GM18520 (cell line): ENCODE data around the gene TRIM28.
"Not testable (repeated sequence)": the region's sequence is repeated elsewhere in the genome, so short reads cannot be mapped to it uniquely, and the experiment has no call there.

Source experiments
- ATAC-seq: cut with Tn5 transposase; IDR thresholded peaks from one replicate; pipeline ENCODE4 v1.9.1; 2021; ENCODE audit not compliant: unreplicated experiment

TRIM28 gene

DNA sequence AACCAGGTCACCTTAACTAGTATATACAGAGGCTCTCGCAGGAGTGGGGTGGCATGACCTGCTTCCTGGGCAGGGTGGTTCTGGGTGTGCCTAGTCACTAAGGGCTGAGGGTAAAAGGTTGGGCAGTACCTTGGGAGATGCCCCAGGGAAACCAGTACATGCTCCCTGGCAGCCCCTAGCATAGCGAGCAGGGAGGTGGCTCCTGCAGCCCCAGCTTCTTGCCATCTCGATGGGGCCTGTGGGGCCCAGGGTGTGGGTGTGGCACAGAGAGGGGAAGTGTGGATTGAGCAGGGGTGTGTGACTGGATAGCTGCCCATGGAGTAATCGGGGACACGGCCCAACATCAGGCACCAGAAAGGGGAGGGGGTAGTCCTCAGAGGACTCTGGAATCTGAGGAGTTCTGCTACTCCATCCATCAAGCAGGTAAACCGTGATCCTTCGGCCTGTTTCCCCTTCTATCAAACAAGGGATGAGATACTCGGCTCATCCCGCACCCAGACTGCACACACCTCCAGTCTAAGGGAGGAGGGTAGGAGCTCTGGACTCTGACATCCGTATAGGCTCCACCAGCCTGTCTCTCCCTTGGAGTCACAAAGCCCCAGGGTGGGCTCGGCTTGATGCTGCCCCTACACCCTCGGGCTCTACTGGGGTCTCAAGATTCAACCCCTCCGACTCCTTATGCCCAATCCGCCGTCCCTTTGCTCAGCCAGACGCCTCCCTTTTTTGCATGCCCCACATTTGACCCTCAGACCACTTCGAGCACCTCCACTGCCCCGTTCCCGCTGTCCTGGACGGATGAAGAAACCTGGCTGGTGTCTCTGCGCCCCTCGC lies 25.4 kb upstream of the TRIM28 start:
- no peak for ATAC-seq

DNA sequence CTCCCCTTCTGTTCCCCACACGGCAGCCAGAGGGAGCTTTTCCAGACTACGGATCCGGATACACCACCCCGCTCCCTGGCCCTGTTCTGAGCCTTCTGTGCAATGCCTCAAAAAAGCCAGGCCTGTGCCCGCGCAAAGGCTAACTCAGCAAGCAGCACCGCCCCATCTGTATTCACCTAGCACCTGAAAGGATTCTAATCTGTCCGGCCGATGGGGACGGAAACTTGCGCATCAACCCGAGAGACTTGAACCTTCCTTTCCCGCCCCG lies 24.8 kb upstream of the TRIM28 start:
- no peak for ATAC-seq

DNA sequence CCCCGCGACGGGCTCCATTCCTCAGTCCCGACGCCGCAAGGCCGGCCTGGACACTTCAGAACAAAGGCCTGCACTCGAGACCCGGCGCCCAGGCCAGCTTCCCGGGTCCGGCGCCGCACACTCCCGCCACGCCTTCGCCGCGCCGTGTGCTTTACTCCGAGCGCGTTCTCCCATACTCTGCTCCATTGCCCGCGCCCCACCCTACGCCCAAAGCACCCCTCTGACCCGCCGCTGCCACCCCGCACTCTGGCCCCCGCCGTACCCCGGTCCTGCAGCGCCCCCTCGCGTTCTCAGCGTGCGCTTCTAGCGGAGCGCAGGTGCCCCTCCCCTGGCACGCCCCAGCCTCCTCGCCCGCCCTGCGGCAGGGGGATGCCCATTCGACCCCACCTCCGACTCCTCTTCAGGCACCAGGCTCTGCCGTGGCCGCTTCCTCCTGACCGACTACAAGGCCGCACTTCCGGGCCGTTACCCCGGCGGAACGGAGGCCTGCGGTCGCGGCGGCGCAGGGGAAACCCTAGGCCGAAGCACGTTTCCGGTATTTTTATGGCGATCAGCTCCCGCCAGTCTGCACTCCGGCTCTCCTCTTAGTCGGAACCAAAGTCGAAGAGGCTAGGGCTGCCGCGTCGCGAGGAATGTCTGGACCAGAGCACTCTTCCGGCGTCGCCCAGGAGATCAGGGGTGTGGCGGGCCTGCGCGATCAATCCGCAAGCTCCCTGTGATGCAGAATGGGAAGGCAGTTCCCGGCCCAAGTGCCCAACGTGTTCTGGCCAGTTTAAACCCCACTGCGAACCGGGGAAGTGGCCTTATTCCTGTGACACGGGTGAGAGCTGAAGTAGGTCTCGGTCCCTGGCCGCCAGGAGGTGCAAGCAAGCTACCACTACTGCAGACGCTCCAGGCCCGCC lies 24.3 kb upstream of the TRIM28 start, which contains the start of gene ZBTB45:
ZBTB45 (minus strand) TSS at position 456 of the 902 bp plus-strand sequence. CDS start 2,137 bp downstream, outside the sequence.
- ATAC-seq: peak; percentile 85

DNA sequence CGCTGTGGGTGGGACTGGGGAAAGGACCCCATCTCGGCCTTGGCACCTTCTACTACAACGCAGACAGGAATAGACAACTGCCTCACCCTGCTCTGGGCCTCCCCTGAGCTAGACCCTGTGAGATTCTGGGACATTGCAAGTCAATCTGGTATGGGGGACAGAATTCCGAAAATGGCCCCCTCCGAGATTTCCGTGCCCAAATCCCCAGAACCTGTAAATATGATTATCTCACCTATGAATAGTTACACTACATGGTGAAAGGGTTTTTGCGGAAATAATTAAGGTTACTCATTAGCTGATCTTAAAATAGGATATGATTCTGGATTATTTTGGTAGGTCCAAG lies 23.6 kb upstream of the TRIM28 start:
- no peak for ATAC-seq

DNA sequence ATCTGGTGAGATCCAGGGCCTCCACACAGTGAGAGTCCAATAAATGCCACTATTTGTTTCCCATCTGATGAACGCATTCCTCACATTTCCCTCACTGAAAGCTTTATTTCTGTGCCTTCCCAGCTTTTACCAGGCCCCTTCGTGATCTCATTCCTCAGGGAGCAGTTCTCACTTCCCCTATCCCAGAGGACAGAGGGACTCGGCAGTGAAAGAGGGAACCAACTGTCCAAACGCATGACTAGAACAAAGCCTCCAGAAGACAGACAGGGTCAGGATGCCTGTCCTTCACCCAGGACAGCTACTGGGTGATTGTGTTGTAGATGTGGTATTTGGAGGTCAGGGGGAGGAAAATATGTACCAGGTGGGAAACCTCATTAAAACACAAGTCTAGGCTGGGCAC lies 22.2 kb upstream of the TRIM28 start:
- ATAC-seq: no peak

DNA sequence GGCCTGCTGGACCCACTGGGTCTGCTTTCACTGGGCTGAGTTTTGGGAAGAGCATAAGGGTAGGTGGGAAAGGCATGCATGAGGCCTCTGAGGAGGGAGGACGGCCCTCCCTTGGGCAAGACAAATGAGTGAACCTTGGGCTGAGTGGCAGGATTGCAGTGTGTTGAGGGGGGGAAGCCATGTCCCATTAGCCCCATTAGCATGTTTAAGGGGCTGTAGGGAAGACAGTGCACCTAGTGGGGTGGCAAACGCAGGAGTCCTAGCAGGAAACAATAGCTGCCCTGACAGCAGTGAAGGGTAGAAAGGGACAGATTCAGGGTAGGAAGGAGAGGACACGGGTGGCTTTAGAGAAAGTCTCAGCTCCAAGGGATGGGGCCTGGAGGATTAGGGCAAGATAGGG lies 21.2 kb upstream of the TRIM28 start:
- ATAC-seq: no peak

DNA sequence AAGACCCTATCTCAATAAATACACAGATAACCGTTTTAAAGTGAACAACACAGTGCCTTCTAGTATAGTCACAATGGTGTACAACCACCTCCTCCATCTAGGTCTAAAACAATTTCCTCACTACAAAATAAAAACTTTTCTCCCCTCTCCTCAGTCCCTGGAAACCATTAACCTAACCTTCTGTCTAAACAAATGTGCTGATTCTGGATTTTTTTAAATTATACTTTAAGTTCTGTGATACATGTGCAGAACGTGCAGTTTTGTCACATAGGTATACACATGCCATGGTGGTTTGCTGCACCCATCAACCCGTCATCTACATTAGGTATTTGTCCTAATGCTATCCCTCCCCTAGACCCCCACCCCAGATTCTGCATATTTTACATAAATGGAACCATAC lies 14.5 kb upstream of the TRIM28 start:
- ATAC-seq: no peak

DNA sequence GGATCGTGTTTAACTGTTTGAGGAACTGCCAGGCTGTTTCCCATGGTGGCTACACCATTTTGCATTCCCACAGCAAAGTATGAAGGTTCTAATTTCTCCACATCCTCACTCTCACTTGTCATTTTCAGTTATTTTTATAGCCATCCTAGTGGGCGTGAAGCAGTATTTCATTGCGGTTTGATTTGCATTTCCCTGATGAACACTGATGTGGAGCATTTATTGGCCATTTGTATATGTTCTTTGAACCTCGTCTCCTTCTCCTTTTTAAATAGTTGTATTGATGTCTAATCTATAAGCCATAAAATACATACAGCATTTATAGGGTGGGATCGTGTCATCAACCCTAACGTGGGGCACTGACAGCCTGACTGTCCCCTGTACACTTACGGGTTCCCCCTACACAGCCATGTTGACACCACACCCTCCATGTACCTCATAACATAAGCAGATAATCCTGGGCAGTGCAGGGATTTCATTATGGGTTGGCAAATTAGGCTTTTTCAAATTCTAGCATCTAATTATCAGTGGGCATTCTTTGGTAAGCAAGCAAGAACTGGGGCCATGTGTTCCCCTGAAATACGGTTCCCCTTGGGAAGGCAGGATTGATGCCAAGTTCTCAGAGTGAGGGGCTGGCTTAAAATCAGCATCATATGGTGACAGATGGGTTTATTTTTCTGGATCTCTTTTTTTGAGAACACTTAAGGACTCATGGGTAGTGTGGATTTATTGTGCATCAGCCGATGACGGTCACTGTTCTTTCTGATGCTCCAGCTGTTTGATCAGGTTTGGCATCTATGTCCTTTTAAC lies 12.6 kb upstream of the TRIM28 start:
- no peak for ATAC-seq

DNA sequence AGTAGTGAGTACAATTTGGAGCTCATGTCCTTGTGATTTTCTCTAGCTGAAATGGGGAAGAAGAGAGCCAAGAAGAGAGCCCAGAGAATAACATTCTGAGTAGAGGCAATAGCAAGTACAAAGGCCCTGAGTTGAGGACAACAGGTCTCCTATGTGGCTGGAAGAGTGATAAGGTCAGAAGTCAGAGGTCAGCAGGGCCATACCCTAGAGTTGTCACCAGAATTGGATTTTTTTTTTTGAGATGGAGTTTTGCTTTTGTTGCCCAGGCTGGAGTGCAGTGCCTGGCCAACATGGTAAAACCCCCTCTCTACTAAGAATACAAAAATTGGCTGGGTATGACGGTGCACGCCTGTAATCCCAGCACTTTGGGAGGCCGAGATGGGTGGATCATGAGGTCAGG lies 8.0 kb upstream of the TRIM28 start:
- ATAC-seq: no peak

DNA sequence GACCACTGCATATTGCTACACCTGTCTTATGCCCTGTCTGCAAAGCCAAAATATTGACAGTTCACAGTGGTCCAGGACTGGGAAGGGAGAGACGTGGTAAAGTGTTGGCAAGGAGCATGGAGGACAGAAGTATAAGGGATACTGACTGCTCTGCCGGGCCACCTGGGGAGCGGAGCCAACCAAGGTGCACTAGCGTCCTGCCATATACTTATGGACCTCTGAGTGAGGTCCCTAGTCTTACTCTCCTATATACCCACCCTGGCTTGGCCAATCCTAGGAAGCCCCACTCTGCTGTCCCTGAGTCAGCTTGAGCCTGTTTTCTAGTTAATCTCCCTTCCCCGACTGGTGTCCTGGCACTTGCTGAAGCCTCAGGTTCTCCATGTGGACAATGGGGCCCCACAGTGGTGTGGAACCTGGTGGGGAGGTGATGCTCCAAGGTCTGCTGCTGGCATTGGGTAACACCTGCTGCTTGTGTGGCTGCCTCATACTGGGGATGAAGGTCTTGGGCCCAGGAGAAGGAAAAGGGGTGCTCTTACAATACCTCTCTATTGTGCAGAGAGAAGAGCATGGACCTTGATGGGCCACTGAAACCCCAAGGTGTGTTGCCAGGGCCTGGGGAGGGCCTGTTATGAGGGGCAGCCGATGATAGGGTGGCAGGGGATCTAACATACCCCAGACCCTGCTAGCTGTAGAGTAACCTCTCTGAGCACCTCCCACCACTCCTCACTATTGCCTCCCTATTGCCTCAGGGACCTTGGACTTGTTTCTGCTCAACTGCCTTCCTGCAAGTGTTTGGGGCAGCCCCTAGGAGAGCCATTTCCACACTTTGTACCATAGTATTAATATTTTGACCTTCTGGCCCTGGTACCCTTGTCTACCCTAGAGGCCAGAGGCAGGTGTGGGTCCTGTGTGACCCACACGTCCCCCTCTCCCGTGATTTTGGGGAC lies 6.7 kb upstream of the TRIM28 start:
- ATAC-seq: no peak

DNA sequence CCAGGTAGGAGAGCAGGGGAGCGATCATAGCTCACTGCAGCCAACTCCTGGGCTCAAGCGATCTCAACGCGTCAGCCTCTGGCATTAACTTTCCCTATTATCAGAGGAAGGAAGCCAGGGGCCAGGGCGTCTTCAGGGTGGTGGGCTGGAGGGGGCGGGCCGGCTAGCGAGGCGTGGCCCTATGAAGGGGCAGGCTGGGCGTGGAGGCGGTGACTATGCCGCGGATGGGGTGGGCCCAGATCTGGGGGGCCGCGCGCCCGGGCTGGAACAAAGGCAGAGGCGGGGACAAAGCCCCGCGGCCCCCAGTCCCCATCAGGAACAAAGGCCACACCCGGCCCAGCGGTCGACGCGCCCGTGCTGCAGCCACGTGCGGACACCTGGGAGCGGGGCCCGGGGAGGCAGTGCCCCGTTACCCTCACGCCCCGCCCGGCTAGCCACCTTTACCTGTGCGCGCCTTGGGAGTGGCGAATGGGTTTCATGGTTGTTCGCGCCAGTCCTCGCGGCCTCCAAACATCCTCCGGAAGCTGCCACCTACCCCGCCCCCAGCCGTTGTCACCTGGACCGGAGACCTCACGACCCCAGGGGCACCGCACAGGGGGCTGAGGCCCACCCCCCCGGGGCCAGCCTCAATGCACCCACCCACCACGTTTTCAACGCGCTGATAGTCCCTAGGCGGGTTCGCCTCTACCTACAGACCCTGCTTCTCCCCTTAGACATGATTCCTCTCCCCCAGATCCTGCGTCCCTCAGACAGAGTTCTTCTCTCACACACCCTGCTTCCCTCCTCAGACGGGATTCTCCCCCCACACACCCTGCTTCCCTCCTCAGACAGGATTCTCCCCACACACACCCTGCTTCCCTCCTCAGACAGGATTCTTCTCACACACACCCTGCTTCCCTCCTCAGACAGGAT lies 5.4 kb upstream of the TRIM28 start:
- ATAC-seq: no peak

DNA sequence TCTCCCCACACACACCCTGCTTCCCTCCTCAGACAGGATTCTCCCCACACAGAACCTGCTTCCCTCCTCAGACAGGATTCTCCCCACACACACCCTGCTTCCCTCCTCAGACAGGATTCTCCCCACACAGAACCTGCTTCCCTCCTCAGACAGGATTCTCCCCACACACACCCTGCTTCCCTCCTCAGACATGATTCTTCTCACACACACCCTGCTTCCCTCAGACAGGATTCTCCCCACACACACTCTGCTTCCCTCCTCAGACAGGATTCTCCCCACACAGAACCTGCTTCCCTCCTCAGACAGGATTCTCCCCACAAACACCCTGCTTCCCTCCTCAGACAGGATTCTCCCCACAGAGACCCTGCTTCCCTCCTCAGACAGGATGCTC lies 4.7 kb upstream of the TRIM28 start:
- not testable (repeated sequence) for ATAC-seq

DNA sequence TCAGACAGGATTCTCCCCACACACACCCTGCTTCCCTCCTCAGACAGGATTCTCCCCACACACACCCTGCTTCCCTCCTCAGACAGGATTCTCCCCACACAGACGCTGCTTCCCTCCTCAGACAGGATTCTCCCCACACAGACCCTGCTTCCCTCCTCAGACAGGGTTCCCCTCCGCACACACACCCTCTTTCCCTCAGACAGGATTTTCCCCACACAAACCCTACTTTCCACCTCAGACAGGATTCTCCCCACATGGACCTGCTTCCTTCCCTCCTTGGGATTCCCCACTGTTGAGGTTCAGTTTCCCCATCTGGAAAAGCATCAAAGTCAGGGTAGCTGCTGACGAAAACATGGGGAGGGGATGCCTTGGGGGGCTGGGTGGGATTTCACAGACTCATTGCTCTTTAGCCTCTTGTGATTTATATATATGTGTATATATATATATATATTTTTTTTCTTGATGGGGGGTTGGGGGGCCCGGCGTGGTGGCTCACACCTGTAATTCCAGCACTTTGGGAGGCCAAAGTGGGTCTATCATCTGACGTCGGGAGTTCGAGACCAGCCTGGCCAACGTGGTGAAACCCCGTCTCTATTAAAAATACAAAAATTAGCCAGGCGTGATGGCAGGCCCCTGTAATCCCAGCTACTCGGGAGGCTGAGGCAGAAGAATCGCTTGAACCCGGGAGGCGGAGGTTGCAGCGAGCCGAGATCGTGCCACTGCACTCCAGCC lies 1.1 kb upstream of the TRIM28 start:
- not testable (repeated sequence) for ATAC-seq

DNA sequence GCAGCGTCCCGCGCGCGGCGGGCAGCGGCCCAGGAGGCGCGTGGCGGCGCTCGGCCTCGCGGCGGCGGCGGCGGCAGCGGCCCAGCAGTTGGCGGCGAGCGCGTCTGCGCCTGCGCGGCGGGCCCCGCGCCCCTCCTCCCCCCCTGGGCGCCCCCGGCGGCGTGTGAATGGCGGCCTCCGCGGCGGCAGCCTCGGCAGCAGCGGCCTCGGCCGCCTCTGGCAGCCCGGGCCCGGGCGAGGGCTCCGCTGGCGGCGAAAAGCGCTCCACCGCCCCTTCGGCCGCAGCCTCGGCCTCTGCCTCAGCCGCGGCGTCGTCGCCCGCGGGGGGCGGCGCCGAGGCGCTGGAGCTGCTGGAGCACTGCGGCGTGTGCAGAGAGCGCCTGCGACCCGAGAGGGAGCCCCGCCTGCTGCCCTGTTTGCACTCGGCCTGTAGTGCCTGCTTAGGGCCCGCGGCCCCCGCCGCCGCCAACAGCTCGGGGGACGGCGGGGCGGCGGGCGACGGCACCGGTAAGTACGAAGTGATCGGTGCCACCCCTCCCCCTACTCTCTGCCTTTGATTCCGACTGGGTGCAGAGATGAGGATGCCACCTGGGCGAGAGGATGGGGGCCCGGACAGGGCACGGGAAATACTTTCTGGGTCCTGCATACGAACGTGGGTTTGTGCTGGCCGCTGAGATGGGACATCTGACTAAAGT lies 874 bp downstream of the TRIM28 start:
- peak; percentile 40 for ATAC-seq

DNA sequence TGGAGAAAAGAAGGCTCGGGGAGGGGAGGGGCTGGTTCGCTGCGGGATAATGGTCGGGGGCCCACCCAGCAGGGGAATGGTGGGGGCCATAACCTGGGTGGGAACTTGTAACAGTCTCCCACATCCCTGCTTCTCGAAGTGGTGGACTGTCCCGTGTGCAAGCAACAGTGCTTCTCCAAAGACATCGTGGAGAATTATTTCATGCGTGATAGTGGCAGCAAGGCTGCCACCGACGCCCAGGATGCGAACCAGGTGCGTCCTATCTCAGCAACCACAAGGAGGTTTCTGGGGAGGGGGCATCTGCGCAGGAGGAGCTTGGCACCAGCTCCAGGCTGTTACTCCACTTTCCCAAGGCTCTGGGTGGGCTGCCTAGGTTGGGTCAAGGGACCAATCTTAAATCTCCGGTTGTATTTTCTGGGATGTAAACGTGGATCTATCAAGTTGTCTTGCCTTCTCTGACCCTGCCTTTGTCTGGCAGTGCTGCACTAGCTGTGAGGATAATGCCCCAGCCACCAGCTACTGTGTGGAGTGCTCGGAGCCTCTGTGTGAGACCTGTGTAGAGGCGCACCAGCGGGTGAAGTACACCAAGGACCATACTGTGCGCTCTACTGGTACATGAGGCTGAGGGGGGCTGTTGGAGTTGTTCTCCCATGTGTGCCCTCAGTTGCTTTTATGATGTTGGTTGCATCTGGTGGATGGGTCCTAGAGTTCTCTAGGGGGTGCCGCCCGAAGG lies 1.6 kb downstream of the TRIM28 start:
- ATAC-seq: no peak

DNA sequence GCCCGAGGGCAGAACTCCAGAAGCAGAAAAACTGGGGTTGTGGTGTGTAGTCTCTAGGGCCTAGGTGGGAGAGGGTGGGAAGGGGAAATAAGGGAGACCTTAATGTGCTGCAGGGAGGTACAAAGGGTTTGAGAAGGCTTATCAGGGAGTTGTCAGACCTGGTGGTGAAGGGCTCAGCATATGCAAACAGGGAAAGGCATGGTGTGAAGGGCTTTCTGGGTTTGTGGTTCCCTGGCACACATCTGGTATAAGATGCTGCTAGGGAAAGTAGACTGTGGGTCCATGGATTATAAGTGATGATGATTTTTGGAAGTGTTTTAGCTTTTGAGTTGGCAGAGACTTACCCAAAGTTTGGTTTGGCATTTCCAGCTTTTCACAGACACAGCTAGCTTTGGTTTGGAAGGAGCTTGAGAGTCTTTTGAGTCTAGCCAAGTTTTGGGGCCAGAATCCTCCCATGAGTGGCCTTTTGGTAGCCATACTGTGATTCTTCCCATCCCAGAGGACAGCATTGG lies 2.2 kb downstream of the TRIM28 start:
- no peak for ATAC-seq
